TTC549 (cell line): ENCODE data around the gene DPH2.
A peak's percentile ranks its signal among the peaks of the same experiment; 100 is the strongest.

Source experiments
- FAIRE-seq: peaks from 2 replicates; lab custom pipeline; 2012; peaks lifted over from hg19 to GRCh38; lab: Jason Lieb, UNC

DPH2 gene

GRCh38 chr1:43969746-43970466 is at the start of gene DPH2:
Gene DPH2 (plus strand): TSS chr1:43970010. CDS start chr1:43970176, 166 bp downstream.
- FAIRE-seq: peak; percentile 82

GRCh38 chr1:43921022-43921421 is 48.8 kb upstream of the DPH2 start:
- FAIRE-seq: no peak

- FAIRE-seq: no peak
These were observed 45.3 kb upstream of the DPH2 start for GRCh38 chr1:43924516-43924915.

GRCh38 chr1:43925846-43926245 is 44.0 kb upstream of the DPH2 start:
- FAIRE-seq: no peak

GRCh38 chr1:43930168-43930948 is 39.5 kb upstream of the DPH2 start:
- no peak for FAIRE-seq

- FAIRE-seq: no peak
These were observed 38.9 kb upstream of the DPH2 start for GRCh38 chr1:43930949-43931275.

- no peak for FAIRE-seq
These were observed 37.8 kb upstream of the DPH2 start for GRCh38 chr1:43931711-43932660.

GRCh38 chr1:43932786-43933385 is 36.9 kb upstream of the DPH2 start:
- FAIRE-seq: no peak

- no peak for FAIRE-seq
These were observed 36.3 kb upstream of the DPH2 start, which contains the start of gene ARTN for GRCh38 chr1:43933386-43934100. Gene ARTN (plus strand): TSS chr1:43933801. CDS start chr1:43935657, 1,856 bp downstream.

GRCh38 chr1:43934101-43934985 is 35.5 kb upstream of the DPH2 start:
- no peak for FAIRE-seq

- no peak for FAIRE-seq
These were observed 34.9 kb upstream of the DPH2 start for GRCh38 chr1:43934986-43935324.

- no peak for FAIRE-seq
These were observed 33.9 kb upstream of the DPH2 start for GRCh38 chr1:43935711-43936427.

GRCh38 chr1:43936431-43937151 is 33.2 kb upstream of the DPH2 start:
- FAIRE-seq: no peak

GRCh38 chr1:43937179-43937865 is 32.5 kb upstream of the DPH2 start:
- FAIRE-seq: no peak

- FAIRE-seq: no peak
These were observed 31.4 kb upstream of the DPH2 start for GRCh38 chr1:43938383-43938782.

GRCh38 chr1:43938892-43939587 is 30.8 kb upstream of the DPH2 start:
- FAIRE-seq: no peak

GRCh38 chr1:43942411-43942810 is 27.4 kb upstream of the DPH2 start:
- no peak for FAIRE-seq

- no peak for FAIRE-seq
These were observed 24.9 kb upstream of the DPH2 start for GRCh38 chr1:43944860-43945259.
